ENCODE measurements around the gene BMAL1.

DNA sequence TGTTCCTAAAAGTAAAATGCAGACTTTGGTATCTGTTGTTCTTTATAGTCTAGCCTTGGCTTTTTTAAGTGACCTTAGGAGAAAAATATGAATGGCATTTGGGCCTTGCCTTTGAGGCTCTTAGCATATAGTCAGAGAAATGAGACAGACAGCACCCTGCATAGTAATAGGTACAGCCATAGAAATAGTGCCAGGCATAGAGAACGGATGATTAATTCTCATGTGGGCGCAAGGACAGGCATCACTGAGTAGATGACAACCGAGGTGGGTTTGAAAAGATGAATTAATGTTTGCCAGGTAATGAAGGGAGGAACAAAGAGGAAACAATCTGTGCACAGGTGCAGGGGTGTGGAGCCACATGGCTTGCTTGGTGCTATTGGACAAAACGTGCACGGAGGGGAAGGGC is 90.5 kb downstream of the BMAL1 start:
- TF ChIP-seq POLR2A (IDR thresholded peaks at IDR 0.05) (no peak), CTCF (IDR thresholded peaks at IDR 0.05) (no peak)

Data from Peyer's patch (tissue), 4 donors.